Tibial nerve (tissue), 4 donors: ENCODE data around the gene KIF7. TPM values are rescaled to one million over a fixed set of nuclear protein-coding genes. Genes with fewer than 3 reads are reported as not detected.

ENCODE experiments used
- DNase-seq, 2 donors: peaks; one replicate each; pipeline ENCODE4 v3.0.0-alpha.2; 2019; ENCODE audit warnings: low spot score in 2 of 2
- H3K27ac ChIP-seq, 4 donors: fragments of 200-600 bp; sonication (generic) in 3 of 4; one replicate each; pipeline ENCODE4 v1.5.1; 2017 to 2019; ENCODE audit warnings: mild to moderate bottlenecking in 1 of 4
- H3K27me3 ChIP-seq, 2 donors: fragments of 200-600 bp; sonication (generic) in 1 of 2; one replicate each; pipeline versions ENCODE4 v1.5.1 to v1.6.0; 2017 to 2019
- H3K36me3 ChIP-seq, 3 donors: fragments of 200-600 bp; sonication (generic); one replicate each; pipeline ENCODE4 v1.5.1; 2018 to 2019
- H3K4me1 ChIP-seq, 4 donors: fragments of 200-600 bp; sonication (generic) in 3 of 4; one replicate each; pipeline ENCODE4 v1.5.1; 2017 to 2019
- H3K4me3 ChIP-seq, 4 donors: fragments of 200-600 bp; sonication (generic) in 3 of 4; one replicate each; pipeline ENCODE4 v1.5.1; 2017 to 2019; ENCODE audit warnings: mild to moderate bottlenecking in 1 of 4, moderate library complexity in 1 of 4
- H3K9me3 ChIP-seq, 4 donors: fragments of 200-600 bp; sonication (generic) in 3 of 4; one replicate each; pipeline ENCODE4 v1.5.1; 2017 to 2019
- CTCF ChIP-seq, 5 experiments: fragments of 200-600 bp in 3 of 5; fragments of 450-650 bp in 2 of 5; sonication (generic) in 3 of 5; IDR thresholded peaks; one replicate each; pipeline ENCODE4 v1.5.1; 2016 to 2019; ENCODE audit warnings: antibody characterized with exemption in 5 of 5, mild to moderate bottlenecking in 3 of 5, moderate library complexity in 2 of 5
- EP300 ChIP-seq, 2 donors: sonication (generic); formaldehyde crosslinking; IDR thresholded peaks; one replicate each; pipeline ENCODE4 v1.6.1; 2017; ENCODE audit warnings: antibody characterized with exemption in 2 of 2, mild to moderate bottlenecking in 1 of 2
- POLR2A ChIP-seq, 2 donors: fragments of 450-650 bp; IDR thresholded peaks; one replicate each; pipeline ENCODE4 v1.6.1; 2017; ENCODE audit warnings: antibody characterized with exemption in 2 of 2, mild to moderate bottlenecking in 2 of 2, moderate library complexity in 2 of 2
- WGBS, 2 donors: methylation state at CpG; one replicate each; pipeline ENCODE4 v1.1.5; 2018; 5-methylcytosine and 5-hydroxymethylcytosine counted together
- total RNA-seq, 4 donors: library from RNA; depleted of rRNA; stranded (reverse); fragments of >200 nt; gene quantifications; one replicate each; pipeline ENCODE4 v1.1.0, GENCODE V29; 2016

KIF7 gene
- total RNA-seq, 4 donors from 2014 or later: 7.2 to 41.1 (median 20.8) TPM

DNA sequence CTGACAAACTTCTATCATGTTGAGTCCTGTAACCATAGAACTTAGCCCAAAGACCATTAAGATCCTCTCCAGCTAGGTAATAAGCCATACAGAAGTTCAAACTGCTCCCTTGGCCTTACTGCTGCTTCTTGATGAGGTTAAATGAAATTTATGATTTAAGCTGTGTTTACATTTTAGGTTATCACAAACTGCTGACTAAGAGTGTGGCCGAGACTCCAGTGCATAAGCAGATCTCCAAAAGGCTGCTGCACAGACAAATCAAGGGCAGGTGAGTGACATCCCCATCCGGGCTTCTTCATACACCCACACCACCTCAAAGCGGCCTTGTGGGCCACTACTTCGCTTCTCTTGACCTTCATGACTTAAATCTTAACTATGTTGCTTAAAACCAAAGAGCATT lies 39.0 kb downstream of the KIF7 start:
- no peak for DNase-seq
- no peaks in the 10 kb centered on the region for H3K36me3 ChIP-seq
- H3K9me3 ChIP-seq: peaks cover 0 to 22% (median under 1%) of the 10 kb centered on the region in 4 donors
- H3K4me3 ChIP-seq: no peak overlapping the region
- TF ChIP-seq EP300 (IDR thresholded peaks at IDR 0.05) (no peak), CTCF (IDR thresholded peaks at IDR 0.05) (no peak)
- H3K27ac ChIP-seq: no peak overlapping the region
- H3K27me3 ChIP-seq: no peaks in the 10 kb centered on the region
- WGBS, 2 donors: 89 to 93% methylated on average over 4 of the region's 4 CpGs
- H3K4me1 ChIP-seq: no peaks in the 10 kb centered on the region

DNA sequence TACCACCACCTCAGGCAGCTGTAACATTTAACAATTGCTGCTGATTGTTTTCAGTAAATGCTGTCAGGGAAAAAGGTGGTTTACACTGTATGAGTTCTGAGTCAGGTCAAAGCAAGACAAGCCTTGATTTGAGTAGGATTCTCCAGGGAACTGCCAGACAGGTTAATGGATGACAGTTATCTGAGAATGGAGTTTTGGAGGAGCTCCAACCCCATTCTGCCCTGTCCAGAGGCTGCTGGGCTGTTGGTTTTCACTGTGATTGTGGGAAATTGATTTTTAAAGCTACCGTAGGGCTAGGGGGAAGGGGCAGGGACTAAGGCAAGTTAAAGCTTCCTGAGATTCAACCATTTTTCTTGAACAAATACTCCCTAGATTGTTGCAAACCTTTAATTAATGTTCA lies 40.1 kb downstream of the KIF7 start:
- Histone ChIP-seq H3K4me3 (no peak overlapping the region), H3K27ac (no peak overlapping the region), H3K27me3 (no peaks in the 10 kb centered on the region), H3K9me3 (peaks cover 0 to 28% (median 1%) of the 10 kb centered on the region in 4 donors), H3K4me1 (no peaks in the 10 kb centered on the region), H3K36me3 (no peaks in the 10 kb centered on the region)
- 92 to 100% methylated on average over 1 of the region's 1 CpG for WGBS, 2 donors
- no peak for TF ChIP-seq POLR2A (IDR thresholded peaks at IDR 0.05)
- no peak for TF ChIP-seq EP300 (IDR thresholded peaks at IDR 0.05)
- TF ChIP-seq CTCF (IDR thresholded peaks at IDR 0.05): no peak
- DNase-seq: no peak

- H3K9me3 ChIP-seq: peaks cover 0 to 28% (median 1%) of the 10 kb centered on the region in 4 donors
- H3K36me3 ChIP-seq: no peaks in the 10 kb centered on the region
- H3K4me3 ChIP-seq: no peak overlapping the region
- no peak for DNase-seq
- no peak overlapping the region for H3K27ac ChIP-seq
- H3K4me1 ChIP-seq: no peaks in the 10 kb centered on the region
- WGBS, 2 donors: 95 to 97% methylated on average over 1 of the region's 1 CpG
- no peaks in the 10 kb centered on the region for H3K27me3 ChIP-seq
- TF ChIP-seq CTCF (IDR thresholded peaks at IDR 0.05) (no peak), POLR2A (IDR thresholded peaks at IDR 0.05) (no peak), EP300 (IDR thresholded peaks at IDR 0.05) (no peak)
These were observed 41.1 kb downstream of the KIF7 start for GRCh38 chr15:89614164-89614563.

GRCh38 chr15:89613031-89613430 lies 42.2 kb downstream of the KIF7 start:
- TF ChIP-seq EP300 (IDR thresholded peaks at IDR 0.05) (no peak), POLR2A (IDR thresholded peaks at IDR 0.05) (no peak), CTCF (IDR thresholded peaks at IDR 0.05) (no peak)
- Histone ChIP-seq H3K4me3 (no peak overlapping the region), H3K27ac (no peak overlapping the region), H3K36me3 (no peaks in the 10 kb centered on the region), H3K27me3 (no peaks in the 10 kb centered on the region), H3K4me1 (no peaks in the 10 kb centered on the region), H3K9me3 (peaks cover 0 to 28% (median 1%) of the 10 kb centered on the region in 4 donors)
- no peak for DNase-seq
- 84 to 98% methylated on average over 2 of the region's 2 CpGs for WGBS, 2 donors

DNA sequence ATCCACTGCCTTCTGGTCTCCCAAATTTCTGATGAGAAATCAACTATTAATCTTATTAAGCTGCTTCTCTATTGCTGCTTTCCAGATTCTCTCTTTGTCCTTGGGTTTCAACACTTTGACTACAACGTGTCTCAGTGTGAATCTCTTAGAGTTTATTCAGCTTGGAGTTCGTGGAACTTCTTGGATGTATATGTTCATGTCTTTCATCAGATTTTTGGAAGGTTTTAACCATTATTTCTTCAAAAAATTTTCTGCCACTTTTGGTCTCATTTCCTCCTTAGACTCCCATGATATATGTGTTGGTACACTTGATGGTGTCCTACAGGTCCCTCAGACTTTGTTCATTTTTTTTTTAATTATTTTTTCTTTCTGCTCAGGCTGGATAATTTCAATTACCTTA lies 44.0 kb downstream of the KIF7 start:
- Histone ChIP-seq H3K36me3 (no peaks in the 10 kb centered on the region), H3K4me1 (no peaks in the 10 kb centered on the region), H3K9me3 (peaks cover 0 to 28% (median 1%) of the 10 kb centered on the region in 4 donors), H3K27ac (no peak overlapping the region), H3K4me3 (no peak overlapping the region), H3K27me3 (no peaks in the 10 kb centered on the region)
- WGBS, 2 donors: 95 to 96% methylated on average over 2 of the region's 2 CpGs
- no peak for DNase-seq
- TF ChIP-seq POLR2A (IDR thresholded peaks at IDR 0.05) (no peak), EP300 (IDR thresholded peaks at IDR 0.05) (no peak), CTCF (IDR thresholded peaks at IDR 0.05) (no peak)
